Colon (tissue), 2 donors: ENCODE data around the gene CDKN2B.

Source experiments
- FAIRE-seq: peaks from 2 replicates; lab custom pipeline; 2012; peaks lifted over from hg19 to GRCh38; lab: Jason Lieb, UNC
- donor health status: control.
- donor health status: control.

CDKN2B gene

DNA sequence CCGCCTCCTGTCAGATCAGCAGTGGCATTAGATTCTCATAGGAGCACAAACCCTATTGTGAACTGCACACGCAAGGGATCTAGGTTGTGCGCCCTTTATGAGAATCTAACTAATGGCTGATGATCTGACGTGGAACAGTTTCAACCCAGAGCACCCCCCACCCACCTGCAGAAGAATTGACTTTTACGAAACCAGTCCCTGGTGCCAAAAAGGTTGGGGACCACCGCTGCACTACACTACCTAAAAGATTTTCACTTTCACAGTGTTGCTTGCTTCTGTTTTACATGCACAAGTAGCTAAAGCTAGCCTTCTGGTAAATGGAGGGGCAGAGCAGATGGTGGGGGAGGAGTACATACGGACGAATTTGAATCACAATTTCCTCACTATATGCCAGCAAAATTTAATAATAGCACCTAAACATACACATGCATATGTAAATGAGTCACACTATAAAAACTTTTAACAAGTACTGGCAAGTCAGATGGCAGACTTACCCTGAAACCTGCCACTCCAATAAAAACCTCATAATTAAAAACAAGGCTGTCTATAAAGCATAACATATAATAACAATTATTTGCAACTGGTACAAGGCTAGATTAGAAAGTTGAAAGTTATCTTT is 24.0 kb upstream of the CDKN2B start:
- FAIRE-seq, result no peak

DNA sequence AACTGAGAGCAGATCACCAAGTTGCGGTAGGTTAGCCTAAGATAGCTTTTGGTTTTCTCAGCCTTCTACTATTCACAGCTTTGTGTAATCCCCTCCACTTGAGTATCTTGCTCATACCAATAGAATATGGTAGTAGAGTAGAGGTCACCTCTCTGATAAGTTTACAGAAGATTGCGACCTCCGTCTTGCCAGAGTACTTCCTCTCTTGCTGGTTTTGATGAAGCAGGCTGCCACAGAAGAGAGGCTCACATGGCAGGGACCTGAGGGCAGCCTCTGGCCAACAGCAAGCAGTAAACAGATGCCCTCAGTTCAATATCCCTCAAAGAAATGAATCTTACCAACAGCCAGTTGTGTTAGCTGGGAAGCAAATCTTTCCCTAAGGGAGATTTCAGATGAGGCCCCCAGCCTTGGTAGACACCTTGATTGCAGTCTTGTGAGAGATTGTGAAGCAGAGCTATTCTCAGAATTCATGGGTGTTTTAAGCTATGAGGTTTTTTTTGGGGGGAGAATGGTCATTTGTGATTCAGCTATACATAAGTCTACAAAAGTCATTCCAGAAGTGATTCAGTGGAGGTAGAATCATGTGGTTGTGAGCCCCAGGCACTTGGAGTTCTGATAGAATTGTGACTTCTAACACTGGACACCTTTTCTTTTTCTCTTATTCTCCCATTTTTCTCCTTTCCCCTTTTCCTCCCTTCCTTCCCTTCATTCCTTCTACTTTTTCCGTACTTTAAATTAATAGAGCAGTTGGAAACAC is 22.7 kb upstream of the CDKN2B start:
- no peak for FAIRE-seq

DNA sequence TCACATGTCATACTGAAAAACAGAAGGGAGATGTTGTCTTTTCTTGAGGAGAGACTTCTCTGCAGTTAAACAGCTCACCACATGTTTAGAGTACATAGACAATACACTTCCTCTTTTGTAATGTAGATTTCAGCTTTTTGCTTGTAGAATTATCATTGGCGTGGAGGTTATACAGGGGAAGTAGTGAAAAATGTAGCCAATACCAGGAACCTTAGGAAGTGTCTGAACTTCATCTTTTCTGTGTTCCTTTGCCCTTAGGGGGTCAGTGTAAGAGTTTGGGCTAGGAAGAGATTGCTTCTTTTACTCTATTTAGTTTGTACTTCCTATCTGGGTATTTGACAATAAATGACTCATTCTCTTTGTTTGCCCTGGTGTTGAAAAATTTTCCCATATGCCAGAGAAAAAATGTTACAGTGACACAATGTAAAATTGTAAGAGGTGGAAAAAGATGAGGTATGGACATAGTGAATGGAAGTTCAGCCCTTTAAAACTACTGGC is 21.0 kb upstream of the CDKN2B start:
- FAIRE-seq, result no peak

DNA sequence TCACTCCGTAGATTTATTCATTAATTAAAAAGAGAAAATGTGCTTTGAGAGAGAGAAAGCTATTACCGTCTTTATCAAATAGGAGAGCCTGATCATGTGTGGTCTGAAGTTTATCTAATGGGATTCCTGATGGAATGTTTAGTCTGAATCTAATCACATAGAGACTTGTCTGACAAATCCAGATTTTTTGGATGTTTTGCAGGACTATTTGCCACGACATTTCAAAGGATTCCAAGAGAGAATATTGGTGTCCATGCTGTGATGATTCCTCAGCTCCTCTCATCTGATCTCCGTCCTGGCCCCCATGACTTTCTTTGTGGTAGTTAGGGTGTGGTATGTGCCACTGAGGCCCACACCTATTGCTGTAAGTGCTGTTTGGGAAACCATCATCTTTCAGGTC is 20.1 kb upstream of the CDKN2B start:
- no peak for FAIRE-seq

DNA sequence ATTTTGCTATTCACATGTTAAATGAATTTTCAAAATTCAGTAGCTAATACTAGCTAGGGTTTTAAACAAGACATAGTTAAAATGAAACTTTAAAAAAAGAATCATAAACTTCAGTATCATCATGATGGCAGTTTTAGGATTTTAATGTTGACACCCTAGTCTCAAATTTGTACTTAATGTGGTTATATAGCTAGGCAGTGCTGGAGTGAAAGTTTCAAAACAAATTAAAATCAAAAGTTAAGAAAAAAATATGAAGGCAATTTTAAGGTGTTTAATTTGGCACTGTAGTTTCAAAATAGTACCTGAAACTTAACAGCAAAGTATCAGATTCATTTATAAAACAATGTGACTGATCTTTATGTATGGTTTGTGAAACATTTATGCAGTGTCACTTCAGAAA is 19.3 kb upstream of the CDKN2B start:
- FAIRE-seq, result no peak

DNA sequence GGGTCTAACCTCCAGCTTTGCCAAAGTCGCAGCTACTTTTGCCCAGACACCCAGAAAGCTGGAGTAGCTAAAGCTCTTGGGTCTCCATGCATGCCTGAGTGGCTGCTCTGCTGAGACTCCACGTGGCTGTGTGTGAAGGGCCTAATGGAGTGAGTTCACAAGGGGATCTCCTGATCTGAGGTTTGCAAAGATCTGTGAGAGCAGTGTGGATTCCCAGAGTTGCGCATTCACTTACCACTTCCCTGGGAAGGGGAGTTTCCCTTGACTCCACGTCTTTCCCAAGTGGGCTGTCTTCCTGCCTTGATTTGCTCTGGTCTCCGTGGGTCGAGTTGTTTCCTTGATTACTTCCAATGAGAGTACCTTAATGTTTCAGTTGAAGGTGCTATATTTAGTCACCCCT is 17.6 kb upstream of the CDKN2B start:
- FAIRE-seq, result no peak

DNA sequence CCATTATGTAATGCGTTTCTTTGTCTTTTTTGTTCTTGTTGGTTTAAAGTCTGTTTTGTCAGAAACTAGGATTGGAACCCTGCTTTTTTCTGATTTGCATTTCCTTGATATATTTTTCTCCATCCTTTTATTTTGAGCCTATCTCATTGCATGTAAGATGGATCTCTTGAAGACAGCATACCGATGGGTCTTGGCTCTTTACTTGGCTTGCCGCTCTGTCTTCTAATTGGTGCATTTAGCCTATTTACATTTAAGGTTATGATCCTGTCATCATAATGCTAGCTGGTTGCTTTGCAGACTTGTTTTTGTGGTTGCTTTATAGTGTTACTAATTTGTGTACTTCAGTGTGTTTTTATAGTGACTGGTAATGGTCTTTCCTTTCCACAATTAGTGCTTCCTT is 13.3 kb upstream of the CDKN2B start:
- no peak for FAIRE-seq

DNA sequence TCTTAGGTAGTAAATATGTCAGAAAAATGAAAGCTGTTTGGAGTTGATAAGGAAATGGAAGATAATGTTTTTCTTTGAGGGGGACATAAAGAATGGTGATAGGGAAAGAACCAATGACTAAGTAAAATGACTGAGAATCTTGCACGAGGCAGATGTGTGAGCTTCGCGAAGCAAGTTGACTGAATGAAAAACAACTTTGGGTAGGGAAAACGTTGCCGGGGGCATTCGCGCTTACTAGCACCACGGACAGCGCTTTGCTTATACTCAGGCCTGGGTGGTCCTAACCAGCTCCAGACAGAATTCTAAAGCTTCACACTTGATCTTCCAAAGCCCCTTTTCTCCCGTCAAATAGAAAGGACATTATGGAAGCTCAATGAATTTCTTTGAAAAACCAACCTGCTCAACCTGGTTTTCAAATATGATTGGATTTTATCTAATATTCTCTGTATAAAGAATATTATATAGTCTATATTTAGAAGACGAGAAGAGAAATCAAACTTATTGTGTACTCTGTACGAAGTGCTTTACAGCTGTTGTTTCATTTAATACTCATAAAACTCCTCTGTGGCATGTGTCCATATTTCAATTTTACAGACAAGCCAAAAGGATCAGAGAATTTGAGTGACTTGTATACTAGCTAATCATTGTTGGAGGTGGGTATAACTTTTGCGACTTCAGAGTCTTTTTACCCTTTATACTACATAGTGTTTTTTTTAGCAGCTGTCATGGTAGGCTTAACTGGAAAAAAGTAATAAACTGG is 1.9 kb upstream of the CDKN2B start:
- FAIRE-seq, result no peak

DNA sequence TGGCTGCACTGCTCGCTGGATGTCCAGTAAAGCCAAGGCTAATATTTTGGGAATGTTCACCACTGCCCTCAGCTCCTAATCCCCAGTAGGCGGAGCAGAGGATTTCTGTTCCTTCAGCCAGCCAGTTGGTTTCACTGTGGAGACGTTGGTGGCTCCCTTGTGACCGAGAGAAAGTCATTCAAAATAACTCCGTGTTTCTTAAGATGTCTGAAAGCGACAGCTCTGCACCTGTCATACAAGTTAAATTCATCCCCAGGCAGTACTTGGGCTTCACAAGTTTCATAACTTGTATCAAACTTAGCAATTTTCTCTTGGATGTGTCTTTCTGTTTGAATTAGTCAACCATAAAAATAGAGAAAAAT is 382 bp upstream of the CDKN2B start:
- no peak for FAIRE-seq

DNA sequence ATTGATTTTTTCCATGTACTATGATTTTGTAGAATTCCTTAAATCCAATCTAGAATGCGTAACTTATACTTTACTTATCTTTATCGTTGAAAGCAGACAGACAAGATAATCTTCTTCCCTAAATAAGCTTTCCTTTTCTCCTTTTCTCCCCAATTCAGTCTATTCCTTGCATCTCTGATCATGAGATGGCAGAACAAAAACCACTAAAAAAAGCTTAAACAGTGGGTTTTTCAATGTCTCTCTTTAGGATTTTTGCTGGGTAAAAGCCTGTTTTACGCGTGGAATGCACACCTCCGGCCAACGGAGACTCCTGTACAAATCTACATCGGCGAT is 755 bp downstream of the CDKN2B start:
- no peak for FAIRE-seq

DNA sequence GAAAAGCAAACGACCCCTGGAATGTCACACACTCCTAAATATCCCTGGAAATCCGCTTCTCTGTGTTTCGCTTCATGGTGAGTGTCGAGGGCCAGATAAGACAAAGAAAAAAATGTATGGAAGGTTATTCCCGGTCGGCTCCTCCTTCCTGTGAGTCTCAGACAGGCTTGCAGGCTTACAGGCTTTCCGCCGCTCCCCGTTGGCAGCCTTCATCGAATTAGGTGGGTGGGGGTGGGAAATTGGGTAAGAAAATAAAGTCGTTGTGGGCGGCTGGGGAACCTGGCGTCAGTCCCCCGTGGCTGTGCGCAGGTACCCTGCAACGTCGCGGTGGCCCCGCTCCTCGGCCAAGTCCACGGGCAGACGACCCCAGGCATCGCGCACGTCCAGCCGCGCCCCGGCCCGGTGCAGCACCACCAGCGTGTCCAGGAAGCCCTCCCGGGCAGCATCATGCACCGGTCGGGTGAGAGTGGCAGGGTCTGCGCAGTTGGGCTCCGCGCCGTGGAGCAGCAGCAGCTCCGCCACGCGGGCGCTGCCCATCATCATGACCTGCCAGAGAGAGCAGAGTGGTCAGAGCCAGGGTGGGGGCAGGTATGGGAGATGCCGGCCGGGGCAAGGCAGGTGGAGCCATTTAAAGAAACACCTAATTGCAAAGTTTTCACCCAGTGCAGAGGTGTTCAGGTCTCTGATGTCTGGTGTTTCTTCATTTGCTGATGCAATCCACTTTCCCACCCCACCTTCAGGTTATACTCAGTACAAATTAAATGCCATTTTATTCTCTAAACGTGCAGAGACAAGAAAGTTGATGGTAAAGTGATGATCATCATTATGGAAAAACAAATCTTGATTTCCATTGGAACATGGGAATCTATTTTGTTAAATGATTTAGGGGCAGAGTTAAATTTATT is 3.2 kb downstream of the CDKN2B start:
- FAIRE-seq, result no peak

DNA sequence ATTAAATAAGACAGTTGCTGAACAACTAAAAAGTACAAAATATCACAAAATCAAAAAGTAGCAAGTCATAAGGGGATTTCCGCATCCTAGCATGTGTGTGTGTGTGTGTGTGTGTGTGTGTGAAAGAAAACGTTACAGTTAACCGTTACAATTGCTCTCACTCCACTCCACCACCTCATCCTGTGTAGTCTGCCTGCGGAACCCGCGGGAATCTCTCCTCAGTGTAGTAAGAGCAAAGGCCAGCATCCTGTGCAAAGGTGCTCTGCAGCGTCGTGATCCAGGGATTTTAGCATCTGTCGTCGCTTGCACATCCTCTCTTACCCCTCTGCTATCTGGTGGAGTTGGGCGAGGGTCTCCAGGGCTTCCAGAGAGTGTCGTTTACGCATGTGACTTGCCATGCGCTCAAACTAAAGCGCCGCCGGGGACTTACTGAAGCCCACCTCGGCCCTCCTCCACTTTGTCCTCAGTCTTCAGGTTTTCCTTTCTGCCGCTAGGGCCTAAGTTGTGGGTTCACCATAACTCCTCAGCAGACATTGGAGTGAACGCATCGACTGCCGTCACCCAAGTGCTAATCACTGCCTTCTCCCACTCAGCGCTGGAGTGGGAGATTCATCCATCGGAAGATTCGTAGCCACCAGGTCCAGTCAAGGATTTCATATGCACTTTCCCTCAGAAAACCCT is 3.9 kb downstream of the CDKN2B start:
- FAIRE-seq, result no peak

DNA sequence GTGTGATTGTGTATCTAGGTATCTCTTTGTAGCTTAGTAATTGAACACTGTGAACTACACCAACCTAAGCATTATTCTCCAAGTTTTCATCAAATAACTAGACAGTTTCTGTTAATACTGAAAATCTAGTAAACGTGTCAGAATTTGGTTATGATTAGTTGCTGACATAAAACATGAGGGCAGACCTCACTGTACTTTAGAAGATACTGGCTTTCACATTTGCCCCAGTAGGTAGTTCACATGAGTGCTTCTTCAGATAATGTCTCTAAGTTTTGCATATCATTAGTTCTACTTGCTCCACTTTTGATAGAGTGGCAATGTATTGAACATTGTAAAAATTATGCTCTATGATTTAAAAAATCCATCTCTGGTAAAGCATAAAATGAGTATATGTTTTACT is 7.1 kb downstream of the CDKN2B start:
- FAIRE-seq, result no peak

DNA sequence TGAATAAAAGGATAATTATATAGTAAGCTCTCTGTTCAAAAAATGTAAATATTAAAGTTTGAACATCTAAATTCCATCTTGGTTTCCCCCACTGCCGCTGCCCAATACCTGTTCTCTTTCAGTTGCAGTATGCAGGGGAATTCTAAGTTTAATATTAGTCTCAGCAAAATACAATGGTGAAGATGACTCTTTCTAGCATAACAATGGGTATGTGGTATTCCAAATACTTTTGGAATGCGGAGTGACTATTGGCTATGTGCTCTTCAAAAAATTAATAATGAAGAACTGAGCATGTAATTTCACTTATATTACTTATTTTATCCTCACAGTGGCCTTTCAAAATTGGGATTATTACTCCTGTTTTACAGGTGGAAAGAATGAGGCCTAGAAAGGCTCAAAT is 11.1 kb downstream of the CDKN2B start:
- no peak for FAIRE-seq

DNA sequence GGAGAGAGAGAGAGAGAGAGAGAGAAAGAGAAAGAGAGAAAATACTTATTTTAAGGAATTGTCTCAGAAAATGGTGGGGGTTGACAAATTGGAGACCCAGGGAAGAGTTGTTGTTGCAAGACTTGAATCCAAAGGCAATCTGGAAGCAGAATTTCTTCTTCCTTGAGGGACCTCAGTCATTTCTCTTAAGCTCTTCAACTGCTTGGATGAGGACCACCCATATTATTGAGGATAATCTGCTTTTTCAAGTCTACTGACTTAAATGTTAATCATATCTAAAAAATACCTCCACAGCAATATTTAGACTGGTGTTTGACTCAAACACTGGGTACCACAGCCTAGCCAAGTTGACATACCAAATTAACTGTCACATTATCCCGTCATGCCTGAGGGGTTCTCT is 11.6 kb downstream of the CDKN2B start:
- FAIRE-seq, result no peak

DNA sequence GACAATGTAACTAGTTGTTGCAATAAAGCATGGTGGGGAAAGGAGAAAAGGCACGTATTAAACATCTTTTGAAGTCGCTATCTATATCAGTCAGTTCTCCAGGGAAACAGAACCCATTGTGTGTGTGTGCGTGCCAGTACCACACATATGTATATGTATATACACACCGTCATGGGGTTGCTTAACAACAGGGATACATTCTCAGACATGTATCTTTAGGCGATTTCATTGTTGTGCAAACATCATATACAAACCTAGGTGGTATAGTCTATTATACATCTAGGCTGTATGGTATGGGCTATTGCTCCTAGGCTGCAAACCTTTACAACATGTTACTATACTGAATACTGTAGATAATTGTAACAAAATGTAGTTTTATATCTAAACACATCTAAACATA is 12.2 kb downstream of the CDKN2B start:
- FAIRE-seq, result no peak

DNA sequence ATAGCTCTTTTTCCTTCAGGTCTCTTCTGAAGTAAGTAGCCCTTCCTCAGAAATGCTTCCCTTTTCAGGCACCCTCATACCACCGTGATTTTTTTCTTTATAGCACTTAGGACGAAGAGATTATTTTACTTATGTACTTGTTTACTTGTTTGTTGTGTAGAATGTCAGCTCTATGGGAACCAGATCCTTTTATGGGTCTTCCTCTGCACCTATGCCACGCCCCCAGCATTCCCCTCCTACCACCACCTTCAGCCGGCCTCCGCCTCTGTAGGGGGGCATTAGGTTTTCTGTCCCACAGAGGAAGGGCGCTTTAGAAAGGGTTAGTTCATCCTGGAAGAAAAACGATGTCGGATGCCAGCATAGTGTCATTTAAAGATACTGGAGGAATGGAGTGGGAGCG is 12.7 kb downstream of the CDKN2B start:
- no peak for FAIRE-seq

DNA sequence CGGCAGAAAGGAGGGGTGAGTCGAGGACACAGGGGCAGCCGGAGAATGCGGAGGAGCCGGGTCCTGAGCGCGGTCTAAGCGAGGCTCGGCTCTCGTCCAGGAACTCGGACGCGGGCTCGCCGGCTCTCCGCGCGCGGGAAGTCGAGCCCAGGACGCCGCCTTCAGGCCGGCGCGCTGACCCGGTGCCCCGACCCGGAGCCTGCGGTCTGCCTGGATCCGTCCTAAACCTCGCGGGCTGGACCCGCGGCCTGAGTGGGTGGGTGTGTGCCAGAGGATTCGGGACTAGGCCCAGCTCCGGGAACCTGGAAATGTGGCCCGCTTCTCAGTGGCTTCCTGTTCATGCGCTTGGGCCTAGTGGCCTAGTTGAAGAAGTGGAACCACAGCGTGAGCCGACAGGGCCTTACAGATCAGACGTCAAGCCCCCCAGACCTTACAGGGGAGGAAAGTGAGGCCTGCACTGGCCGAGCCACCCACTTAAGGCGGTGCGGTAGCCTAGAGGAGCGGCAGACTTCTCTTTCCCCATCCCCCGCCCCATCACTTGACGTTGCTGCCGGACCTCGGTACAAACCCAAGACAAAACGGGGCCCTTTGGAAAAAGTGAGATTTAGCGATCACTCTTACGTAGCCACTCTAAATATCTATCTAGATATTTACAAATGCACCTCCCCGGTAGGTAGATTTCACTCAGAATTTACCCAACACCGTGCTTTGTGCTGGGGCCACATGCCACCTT is 13.3 kb downstream of the CDKN2B start:
- FAIRE-seq, result no peak

DNA sequence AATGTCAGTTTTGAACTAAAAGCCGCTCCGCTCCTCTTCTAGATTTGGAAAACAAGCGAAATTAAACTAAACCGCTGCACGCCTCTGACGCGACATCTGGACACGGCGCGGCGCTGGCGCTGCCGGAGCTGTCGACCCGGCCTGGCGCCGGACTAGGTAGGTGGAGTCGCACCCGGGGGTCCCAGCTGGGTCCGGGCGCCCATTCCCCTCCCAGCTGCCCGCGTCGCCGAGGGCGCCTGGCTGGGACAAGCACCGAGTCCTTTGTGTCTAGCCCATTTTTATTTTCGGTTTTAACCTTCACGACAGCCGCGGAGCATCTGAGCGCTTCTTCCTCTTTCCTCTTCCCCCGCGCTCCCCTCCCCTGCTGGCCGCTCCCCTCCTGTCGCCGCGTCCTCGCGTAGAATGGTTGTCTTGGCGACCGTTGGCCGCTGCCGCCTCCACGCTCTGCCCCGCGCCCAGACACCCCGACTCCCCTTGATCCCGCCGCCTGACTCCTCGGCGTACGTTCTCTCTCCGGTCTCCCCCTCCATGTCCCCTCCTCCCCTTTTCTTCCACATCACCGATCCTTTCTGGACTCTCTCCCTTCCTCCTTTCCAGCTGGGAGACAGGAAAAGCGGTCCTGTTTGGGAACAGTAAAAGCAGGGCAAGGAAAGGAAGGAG is 14.0 kb downstream of the CDKN2B start:
- FAIRE-seq, result no peak

DNA sequence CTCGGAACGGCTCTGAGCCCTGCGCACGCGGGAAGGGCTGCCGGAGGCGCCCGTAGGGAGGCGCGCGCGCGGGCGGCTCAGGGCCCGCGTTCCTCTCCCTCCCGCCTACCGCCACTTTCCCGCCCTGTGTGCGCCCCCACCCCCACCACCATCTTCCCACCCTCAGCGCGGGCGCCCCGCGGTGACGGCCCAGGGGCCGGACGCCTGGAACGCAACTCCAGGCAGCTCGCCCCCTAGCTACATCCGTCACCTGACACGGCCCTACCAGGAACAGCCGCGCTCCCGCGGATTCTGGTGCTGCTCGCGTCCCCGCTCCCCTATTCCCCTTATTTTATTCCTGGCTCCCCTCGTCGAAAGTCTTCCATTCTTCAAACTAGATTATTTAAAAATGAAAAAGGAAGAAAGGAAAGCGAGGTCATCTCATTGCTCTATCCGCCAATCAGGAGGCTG is 14.5 kb downstream of the CDKN2B start, which contains the start of gene CDKN2B-AS1:
CDKN2B-AS1 (plus strand) TSS at position 236 of the 450 bp plus-strand sequence.
- FAIRE-seq, result no peak
